Stimulated activated CD4-positive, alpha-beta T cell treated with anti-CD3 and anti-CD28 coated beads, TNF-alpha, amount 100 ng/mL, for 4 hours (primary cell): ENCODE results near the gene ZFP36L1.

Experiments
- DNase-seq, 3 experiments: peaks; one replicate each; pipeline ENCODE4 v3.0.0-alpha.2; 2020; ENCODE audit warnings: low read depth in 3 of 3

Gene ZFP36L1

DNA sequence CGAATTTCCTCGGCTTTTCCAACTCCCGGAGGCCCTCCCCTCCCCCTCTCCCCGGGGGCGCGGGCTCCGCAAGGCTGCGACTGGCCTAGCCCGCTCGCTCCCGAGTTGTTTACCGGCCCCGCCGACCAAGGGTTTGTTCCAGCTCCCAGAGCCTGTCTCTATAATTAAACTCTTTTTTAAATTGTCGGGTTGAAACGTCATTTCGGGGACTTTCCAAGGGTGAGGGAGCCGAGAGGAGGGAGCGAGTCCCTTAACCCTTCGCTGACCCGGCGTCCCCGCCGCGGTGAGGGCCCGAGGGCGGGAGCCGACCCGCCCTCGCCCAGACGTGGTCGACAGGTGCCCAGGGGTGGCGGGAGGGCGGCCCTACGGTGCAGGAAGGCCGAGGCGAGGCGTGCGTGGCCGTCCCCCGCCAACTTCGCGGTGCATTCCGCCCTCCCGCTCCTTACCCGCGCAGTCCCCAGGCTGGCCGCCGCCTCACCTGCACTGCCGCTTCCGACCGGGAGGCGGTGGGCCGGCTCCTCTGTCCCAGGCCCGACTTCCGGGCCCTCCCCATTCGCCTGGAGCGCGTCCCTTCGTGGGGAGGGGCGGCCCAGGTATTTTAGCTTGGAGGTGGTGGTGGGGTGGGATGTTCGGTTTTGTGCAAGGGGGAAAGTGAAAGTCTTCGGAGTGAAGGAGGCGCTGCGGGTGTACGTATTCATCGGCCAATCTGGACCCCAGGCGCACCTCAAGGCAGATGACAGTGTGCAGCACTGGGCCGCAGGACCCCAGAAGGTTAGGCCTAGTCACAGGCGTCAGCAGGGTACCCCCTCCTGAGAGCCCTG is 2.9 kb upstream of the ZFP36L1 start:
- peak; percentile 64 to 69 (median 68) for DNase-seq

DNA sequence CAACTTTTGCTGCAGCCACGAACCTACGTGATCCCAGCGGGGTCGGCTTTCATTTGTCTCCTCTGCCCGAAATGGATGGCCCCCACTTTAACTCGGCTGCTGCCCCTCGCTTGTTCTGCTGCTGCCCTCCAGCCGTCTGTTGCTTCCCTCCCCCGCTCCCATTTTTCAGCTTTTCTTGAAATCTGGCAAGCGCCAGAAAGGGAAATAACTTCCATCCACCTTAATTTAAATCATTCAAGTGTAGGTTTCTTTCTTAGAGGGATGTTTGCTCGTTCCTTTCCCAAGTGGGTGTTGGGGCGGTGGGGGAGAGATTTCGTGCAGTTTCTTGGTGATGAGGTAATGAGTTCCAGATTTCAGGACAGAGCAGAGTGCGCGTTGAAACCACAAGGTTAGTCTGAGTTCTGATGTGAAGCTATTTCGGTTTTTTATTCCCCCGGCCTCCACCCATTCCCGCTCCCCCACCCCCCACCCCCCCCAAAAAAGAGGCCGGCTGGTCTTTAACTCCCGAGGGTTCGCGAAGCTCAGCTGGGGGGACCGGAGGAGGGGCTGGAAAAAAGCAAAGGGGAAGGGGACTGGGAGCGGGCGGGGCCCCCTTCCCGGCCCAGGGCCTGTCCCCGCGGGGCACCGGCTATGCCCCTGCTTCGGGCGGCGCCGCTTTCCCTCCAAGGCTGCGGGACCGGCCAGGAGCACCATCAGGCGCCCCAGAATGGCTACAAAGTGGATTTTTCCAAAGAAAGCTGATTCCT is 2.2 kb upstream of the ZFP36L1 start:
- DNase-seq, result no peak

DNA sequence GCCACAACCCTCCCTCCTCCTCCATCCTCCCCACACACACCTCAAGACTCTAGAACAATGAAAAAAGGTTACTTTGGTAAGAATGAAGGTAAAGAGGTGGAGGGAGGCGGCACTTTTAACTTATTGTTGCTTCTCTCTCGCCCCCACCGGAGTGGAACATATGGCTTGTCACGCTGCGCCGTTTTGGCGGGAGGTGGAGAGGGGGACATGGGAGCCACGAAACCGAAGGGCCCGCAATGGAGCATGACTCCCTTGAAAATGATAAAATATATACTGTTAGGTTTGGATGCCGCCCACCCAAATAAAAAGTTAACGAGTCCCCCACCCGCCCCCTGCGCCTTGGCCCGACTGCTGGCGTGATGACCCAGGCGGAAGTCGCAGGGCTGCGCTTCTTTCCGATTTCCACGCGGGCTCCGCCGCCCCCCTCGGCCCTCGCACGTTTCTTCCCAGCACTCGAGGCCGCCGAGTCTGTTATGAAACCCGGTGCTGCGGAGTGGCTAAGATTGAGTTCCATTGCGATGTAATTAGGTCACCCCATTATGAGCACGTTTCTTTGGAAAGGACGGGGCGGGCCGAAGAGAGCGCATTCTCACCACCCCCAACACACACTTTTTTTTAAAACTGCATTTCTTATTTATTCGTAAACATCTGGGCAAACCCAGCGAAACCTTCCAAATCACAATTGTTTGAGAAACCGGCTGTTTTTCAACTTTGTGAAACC is 1.4 kb upstream of the ZFP36L1 start:
- DNase-seq, result peak; percentile 64 to 83 (median 78)

DNA sequence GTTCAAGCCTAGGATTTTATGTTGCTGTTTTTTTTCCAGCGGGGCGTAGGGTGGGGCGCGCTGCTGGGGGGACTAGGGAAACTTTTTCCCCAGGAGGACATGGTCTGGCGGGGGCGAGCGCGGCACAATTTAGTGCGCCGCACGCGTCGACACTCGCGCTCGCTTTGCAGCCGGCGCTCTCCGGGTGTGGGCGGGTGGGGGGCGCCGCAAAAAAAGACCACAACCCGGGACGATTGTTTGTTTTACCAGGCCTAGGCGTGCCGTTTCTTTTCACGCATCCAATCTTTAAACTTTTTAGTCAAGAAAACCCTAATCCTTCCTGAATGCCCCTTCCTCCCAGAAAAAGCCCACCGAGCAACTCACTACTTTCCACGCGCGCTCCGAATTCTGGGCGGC is 865 bp upstream of the ZFP36L1 start:
- no peak for DNase-seq

DNA sequence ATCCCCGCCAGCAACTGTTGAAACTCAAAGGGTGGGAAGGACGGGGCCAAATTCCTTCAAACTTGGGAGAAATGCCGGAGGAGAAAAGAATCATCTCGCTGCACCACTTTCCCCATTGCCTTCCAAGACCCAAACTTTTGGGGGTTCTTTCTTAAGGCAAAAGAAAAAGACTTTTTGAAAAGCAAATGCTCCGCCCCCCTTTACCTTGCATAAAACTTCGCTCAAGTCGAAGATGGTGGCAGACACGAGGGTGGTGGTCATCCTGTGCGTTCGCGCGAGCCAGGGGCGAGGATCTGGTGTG is 239 bp downstream of the ZFP36L1 start:
- DNase-seq, result no peak

DNA sequence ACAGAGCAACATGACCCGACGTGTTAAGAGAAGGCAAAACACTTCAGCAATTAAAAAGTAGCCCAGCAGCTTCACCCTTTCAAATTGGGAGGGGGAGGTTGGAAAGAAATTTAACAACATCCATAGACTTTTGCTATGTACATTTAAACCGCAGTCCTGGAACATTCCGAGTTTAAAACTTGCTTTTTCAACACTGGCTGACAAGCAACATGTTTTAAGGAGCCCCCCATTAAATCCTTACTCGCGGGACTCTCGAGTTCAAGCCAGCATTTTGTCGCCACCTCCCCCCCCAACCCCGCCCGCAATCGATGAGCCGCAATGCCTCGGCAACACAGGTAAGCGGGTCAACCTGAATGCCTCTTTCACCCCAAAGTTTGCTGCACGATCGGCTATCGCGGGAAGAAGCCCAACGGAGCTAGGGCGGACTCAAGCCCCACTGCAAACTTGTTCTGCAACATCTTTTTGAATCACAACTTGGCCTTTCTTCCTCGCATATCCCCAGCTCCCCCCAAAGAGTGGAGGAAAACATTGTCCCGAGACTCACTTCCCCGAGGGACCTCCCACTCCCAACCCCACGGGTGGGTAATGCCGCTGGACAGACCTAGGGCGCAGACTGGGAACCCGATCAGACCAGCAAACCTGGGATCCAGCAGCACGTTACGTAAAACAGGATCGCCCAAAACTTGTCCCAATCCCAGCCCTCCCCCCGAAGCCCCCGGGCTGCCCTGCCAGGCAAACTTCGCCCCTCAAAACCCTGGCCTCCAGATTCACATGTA is 777 bp downstream of the ZFP36L1 start:
- no peak for DNase-seq

DNA sequence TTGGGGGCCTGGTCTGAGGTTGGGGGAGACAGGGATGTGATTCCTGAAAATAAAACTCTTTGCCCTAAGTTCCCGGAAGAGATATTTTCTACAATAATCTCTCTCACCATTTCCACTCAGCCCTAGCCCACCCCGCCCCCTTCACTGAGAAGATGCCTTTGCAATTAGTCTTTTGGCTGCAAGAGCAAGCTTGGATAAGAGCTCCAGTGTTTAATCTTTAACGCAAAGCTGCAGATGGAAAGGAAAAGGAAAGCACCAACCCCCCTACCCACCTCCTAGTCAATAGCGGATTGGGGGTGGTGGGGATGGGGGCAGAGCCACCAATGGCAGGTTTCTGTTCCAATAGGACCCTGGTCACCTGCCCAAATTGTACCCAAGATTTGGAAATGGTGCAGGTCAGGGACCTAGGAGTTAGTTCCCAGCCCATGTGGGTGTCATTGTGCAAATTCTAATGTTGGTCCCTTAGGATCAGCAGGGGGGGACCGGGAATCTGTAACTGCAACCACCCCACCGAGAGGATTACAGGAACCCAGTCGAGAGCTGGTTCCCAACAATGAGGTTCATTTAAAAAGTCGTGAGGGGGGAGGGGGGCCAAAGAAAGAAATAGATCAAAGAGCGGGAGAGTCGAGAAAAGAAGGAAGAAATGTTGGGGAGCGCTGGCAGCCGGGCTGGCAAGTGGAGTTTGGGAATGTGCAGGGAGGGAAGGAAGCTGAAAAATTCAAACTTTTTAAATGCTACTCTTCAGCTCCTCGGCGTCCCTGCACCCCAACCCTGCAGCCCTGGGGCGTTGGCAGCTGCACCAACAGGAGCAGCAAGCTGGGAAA is 1.6 kb downstream of the ZFP36L1 start:
- DNase-seq, result no peak

DNA sequence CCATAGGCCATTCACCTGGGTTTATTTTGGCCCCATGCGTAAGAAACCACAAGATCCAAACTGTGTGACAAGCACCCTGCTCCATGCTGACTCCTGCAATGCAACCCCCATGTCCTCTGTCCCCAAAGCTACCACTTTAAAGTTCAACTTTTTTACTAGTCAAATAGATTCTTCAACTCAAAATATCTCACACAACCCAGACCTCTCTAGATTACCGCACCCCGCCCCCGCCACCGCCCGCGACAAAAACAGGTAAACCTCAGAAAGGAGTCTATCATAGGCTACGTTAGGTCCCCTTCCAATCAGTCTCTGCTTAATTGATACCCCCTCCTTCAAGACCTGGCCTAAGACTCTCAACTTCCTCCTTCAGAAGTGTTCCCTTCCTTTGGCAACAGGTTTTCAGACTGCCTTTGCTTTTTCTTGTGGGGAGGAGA is 2.2 kb downstream of the ZFP36L1 start:
- no peak for DNase-seq

DNA sequence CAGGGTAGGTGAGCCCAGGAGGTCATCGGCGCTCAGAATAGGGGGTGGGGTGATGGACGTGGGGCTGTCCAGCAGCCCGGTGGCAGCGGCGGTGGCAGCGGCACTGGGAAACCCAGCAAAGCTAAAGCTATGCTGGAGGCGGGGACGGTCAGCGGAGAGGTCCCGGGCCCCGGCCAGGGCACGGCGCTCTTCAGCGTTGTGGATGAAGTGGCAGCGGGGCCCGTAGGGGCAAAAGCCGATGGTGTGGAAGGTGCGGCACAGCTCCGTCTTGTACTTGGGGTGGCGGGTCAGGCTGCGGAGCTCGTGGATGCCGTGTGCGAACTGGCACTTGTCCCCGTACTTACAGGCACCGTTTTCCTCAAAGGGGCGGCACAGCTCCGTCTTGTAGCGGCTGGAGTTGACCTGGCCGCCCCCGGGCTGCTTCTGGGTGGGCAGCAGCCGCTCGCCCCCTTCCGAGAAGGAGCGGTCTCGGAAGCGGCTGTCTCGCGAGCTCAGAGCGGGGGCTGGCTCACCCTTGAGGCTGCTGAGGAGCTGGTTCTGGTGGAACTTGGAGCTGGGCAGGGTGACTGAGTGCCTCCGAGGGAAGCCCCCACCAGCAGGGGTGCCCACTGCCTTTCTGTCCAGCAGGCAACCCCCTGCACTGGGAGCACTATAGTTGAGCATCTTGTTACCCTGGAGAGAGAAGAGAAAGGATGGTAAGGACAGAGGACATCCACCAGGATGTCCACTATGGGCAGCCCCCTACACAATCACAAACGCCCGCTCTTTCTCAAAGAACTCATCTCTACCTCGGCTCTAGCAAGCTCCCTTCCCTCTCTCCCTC is 2.8 kb downstream of the ZFP36L1 start:
- DNase-seq, result no peak

DNA sequence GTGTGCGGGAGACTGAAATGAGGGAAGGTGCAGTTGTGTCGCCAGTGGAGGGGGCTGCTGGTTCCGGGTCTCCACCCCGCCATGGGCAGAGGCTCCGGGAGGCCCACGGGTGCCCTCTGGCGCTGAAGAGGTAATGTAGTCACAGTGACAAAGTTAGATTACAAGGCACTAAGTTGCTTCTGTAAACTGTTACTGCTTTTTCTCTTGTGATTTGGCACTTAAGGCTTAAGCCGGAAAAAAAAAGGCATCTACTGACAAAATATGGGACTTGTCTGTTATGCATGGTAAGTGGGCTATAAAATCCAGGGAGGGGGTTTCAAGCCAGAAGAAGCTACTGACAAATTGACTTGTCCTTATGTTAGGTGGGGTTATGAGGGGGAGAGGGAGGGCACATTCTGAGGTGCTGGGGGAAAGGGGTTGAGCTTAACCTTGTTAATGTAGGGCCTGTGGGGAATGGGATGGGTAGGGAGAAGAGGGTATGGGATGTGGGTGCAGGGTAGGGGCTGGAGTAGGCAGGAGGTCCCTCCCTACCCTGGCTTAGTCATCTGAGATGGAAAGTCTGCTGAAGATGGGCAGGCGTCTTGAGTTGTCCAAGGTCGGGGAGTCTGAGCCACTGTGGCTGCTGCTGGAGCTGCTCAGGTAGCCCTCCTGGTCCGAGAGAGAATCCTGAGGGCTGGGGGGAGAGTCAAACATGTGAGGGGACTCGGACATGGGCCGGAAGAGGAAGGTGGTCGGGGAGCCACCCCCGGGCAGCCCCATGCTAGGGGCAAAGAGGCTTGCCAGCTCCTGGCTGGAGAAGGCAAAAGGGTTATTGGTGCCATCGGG is 3.7 kb downstream of the ZFP36L1 start:
- peak; percentile 72 to 80 (median 79) for DNase-seq

DNA sequence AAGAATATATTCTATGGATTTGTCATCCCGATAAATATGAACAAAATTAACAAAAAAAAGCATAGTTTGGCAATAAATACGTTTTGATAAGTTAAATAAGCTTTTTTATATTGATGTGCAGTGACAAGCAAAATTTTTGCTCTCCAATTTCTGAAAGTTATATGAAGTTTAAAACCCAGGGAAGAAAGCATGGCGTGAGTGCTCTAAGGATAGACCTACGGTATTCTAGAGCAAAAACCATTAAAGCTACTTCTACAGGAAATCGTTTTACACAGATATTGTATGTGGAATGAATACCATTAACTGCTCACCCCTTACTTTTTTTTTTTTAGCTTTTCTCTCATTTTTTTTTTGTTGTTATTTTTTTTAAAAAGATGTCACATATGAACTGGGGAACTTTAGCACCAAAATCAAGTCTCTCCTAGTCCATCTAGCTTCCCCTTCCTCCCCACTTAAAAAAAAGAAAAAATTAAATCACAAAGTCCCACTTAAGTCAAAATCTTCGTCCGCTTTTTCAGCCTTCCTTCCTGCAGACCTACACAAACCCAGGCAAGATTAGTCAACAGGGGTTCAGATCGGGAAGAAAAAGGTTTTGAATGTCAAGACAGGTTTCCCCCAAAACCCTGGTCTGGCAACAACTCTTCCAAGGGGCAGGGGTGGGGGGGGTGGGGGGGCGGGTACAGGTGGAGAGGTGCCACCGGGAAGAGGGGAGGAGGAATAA is 4.4 kb downstream of the ZFP36L1 start:
- DNase-seq, result no peak

DNA sequence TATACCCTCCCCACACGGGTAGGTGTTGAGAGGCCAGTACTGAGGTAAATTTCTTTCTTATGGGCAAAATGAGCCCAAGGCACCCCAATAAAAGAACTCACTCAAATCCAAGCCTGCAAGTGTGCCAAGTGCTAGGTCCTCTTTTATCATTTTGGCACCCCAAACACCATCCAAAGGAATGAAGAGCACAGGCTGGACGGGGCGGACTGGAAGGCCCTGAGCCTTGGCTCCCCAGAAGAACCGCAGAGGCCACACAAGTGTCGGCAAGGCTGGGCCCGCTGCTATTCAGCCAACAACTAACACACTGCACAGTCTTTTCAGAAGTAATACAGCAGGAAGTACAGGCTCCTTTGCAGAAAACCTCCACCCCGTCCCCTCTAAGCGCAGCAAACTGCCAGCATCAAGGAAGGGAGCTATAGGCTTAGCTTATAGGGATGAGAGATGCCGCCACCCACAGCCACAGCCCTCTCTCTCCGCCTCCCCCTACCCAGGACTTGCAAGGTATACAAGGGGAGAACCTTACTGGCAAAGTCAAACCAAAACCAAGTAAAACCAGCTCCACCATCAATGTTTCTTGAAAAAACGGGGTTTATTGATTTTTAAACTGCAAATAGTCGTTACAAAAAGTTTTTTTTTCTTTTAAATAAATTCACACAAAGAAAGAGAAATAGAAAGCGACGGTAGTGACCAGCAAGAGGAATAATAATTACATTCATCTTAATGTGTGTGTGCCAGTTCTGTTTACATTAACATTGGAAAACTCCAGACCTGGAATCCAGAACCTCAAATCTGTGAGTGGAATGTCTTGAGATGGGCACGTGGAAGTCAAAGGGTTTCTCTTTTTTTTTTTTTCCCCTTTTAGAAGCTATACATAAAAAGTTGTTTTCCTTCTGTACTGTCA is 5.5 kb downstream of the ZFP36L1 start:
- DNase-seq, result no peak

DNA sequence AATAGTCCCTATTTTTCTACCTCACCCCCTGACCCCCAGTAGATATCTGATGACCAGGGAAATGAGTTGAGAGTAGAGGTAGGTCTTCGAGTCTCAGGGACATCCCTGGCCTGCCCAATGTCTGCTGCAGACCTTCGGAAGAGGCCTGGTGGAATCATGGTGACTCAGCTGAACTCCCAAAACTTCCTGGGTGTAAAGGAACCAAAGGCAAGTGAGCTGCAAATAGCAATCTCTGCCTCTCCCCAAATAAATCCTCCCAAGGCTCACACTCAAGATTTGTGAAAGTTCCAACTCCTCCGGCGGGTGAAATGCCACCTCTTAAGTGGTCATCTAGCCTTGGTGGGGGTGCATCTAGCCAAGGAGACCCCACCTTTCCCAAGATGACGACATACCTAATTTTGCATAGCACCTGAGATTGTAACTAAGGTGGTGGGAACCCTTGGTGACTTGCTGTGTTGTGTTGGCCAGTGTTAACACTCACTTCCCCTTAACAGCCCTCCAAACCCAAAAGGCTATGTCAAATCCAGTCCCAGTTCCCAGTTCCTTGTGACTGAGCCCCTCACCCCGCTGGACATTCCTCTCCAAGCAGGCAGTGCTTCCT is 6.3 kb downstream of the ZFP36L1 start:
- no peak for DNase-seq

DNA sequence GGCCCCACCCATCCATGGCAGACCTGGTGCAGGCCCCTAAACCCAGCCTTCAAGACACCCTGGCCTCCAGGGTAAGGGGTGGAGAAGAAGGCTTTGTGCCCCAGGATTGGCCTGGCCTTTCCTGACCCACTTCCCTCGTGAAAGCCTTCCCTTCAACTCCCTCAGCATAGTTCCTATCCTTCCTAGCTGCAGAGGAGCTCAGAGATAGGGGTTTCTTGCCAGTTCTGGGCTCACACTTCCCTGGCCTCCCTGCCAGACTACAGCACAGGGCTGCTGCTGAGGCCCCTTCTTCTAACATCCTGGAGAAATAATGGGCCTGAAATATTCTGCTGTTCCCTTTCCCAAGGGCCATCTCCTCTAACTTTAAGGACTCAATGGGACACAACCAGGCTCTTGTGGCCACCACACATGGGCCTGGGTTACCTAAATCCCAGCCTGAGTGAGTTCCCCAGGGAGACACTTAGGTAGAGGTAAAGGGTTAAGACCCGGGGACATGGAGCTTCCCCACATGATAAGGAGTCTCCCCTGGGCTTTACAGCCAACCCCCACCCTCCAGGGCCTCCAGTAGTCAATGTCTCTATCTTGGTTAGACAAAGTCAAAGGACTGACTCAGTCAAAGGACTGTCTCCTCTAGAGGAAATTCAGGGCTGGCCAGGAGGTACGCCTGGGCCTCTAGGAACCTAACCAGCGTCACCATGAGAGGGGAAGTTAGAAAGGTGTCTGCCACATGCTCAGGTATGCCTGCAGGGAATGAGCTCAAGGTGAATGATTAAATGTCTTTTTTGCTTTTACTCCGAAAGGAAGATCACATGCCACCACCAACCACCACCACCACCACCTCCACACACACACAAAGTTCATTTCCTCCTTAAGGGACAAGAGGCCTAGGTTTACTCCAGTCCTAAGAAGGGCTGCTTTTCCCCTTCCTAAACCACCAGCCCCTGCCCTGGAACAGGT is 7.1 kb downstream of the ZFP36L1 start:
- no peak for DNase-seq

DNA sequence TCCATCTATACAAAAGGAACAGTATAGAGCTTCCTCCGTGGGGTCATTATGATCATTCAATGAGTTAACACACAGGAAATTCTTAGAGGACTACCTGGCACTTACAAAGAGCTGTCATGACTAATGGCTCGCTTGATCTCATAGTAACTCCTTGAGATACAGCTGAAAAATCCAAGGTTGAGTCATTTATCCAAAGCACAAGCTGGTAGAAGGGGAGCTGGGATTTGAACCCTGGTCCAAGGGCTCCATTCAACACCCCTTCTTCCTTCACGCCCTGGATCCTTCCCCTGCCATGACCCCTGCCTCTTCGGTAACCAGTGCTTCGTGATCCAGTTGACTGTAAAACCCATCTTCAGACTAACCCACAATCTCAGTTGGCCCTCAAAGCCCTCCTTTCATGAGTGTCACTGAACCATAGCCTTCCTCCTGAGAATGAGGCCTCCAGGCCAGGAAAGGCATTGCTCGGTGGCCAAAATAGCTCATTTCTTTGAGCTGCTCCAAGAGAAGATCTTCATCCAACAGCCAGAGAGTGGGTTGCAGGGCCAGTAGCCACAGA is 7.8 kb downstream of the ZFP36L1 start:
- no peak for DNase-seq
